H9 (cell line): ENCODE data around the gene C7orf57. TPM values are rescaled to one million over a fixed set of nuclear protein-coding genes. Genes with fewer than 3 reads are reported as not detected.

Experiments used
- DNase-seq: peaks from one replicate; pipeline ENCODE4 v3.0.0-alpha.2; 2017
- H2AFZ ChIP-seq: one replicate; pipeline ENCODE4 v1.6.1; 2013; ENCODE audit warnings: mild to moderate bottlenecking, low read length, control low read depth, moderate library complexity
- H2AK5ac ChIP-seq: 2 replicates; pipeline ENCODE4 v1.6.1; 2013; ENCODE audit warnings: low read length, control low read depth, mixed read lengths; ENCODE audit not compliant: insufficient read length
- H2BK120ac ChIP-seq: one replicate; pipeline ENCODE4 v1.6.1; 2013; ENCODE audit warnings: low read depth, mild to moderate bottlenecking, low read length, control low read depth, inconsistent platforms; ENCODE audit not compliant: poor library complexity, severe bottlenecking
- H2BK12ac ChIP-seq: 2 replicates; pipeline ENCODE4 v1.6.1; 2013; ENCODE audit warnings: low read length, control low read depth, mixed read lengths, low read depth; ENCODE audit not compliant: insufficient read length
- H2BK15ac ChIP-seq: 2 replicates; pipeline ENCODE4 v1.6.1; 2013; ENCODE audit warnings: low read depth, low read length, control low read depth
- H2BK20ac ChIP-seq: one replicate; pipeline ENCODE4 v1.6.1; 2013; ENCODE audit warnings: low read depth, mild to moderate bottlenecking, low read length, control low read depth, inconsistent platforms; ENCODE audit not compliant: poor library complexity, severe bottlenecking
- H2BK5ac ChIP-seq: 2 replicates; pipeline ENCODE4 v1.6.1; 2013; ENCODE audit warnings: low read length, control low read depth, mixed read lengths; ENCODE audit not compliant: insufficient read length
- H3K14ac ChIP-seq: 2 replicates; pipeline ENCODE4 v1.6.1; 2013; ENCODE audit warnings: low read length, control low read depth; ENCODE audit not compliant: insufficient read depth
- H3K18ac ChIP-seq: 2 replicates; pipeline ENCODE4 v1.6.1; 2013; ENCODE audit warnings: low read depth, mild to moderate bottlenecking, mixed read lengths, low read length, control low read depth; ENCODE audit not compliant: insufficient read length
- H3K23ac ChIP-seq: 2 replicates; pipeline ENCODE4 v1.6.1; 2013; ENCODE audit warnings: low read length, control low read depth, mixed read lengths, low read depth; ENCODE audit not compliant: insufficient read length
- H3K23me2 ChIP-seq: 2 replicates; pipeline ENCODE4 v1.6.1; 2013; ENCODE audit warnings: low read depth, mild to moderate bottlenecking, mixed read lengths, low read length, control low read depth; ENCODE audit not compliant: insufficient read length, poor library complexity, severe bottlenecking
- H3K27ac ChIP-seq: 2 replicates; pipeline ENCODE4 v1.5.1; 2013; ENCODE audit warnings: low read length, control low read depth, mixed read lengths, low read depth; ENCODE audit not compliant: insufficient read length
- H3K27me3 ChIP-seq: 2 replicates; pipeline ENCODE4 v1.6.1; 2013; ENCODE audit warnings: low read length, control low read depth, inconsistent platforms; ENCODE audit not compliant: insufficient read depth
- H3K4ac ChIP-seq: 2 replicates; pipeline ENCODE4 v1.6.1; 2013; ENCODE audit warnings: low read depth, mild to moderate bottlenecking, control low read depth, inconsistent platforms, low read length, moderate library complexity
- H3K4me1 ChIP-seq: 2 replicates; pipeline ENCODE4 v1.6.1; 2013; ENCODE audit warnings: low read length, control low read depth, inconsistent platforms; ENCODE audit not compliant: insufficient read depth
- H3K4me2 ChIP-seq: 2 replicates; pipeline ENCODE4 v1.6.1; 2013; ENCODE audit warnings: low read length, control low read depth, mixed read lengths; ENCODE audit not compliant: insufficient read length, insufficient read depth
- H3K56ac ChIP-seq: 2 replicates; pipeline ENCODE4 v1.6.1; 2013; ENCODE audit warnings: low read depth, mild to moderate bottlenecking, mixed read lengths, low read length, control low read depth; ENCODE audit not compliant: insufficient read length
- H3K79me1 ChIP-seq: 2 replicates; pipeline ENCODE4 v1.6.1; 2013; ENCODE audit warnings: low read depth, mild to moderate bottlenecking, moderate library complexity, low read length, control low read depth, inconsistent platforms; ENCODE audit not compliant: insufficient read depth, poor library complexity, severe bottlenecking
- H3K79me2 ChIP-seq: 2 replicates; pipeline ENCODE4 v1.6.1; 2013; ENCODE audit warnings: low read length, control low read depth, inconsistent platforms; ENCODE audit not compliant: insufficient read depth
- H3K9ac ChIP-seq: 2 replicates; pipeline ENCODE4 v1.6.1; 2013; ENCODE audit warnings: low read length, control low read depth, mixed read lengths; ENCODE audit not compliant: insufficient read length; ENCODE audit errors: extremely low read depth
- H3K9me3 ChIP-seq: one replicate; pipeline ENCODE4 v1.6.1; 2013; ENCODE audit warnings: low read depth, low read length, inconsistent platforms; ENCODE audit not compliant: control insufficient read depth
- H3T11ph ChIP-seq: one replicate; pipeline ENCODE4 v1.6.1; 2013; ENCODE audit warnings: mild to moderate bottlenecking, low read length, control low read depth, inconsistent platforms
- H4K20me1 ChIP-seq: one replicate; pipeline ENCODE4 v1.6.1; 2013; ENCODE audit not compliant: control insufficient read depth, insufficient read length, insufficient read depth
- H4K5ac ChIP-seq: 2 replicates; pipeline ENCODE4 v1.6.1; 2013; ENCODE audit warnings: low read depth, mild to moderate bottlenecking, mixed read lengths, low read length, control low read depth; ENCODE audit not compliant: insufficient read length
- H4K8ac ChIP-seq: replicated peaks from 2 replicates; pipeline ENCODE4 v1.6.1; 2013; ENCODE audit warnings: low read length, control low read depth, mixed read lengths, low read depth; ENCODE audit not compliant: insufficient read length
- H4K91ac ChIP-seq: 2 replicates; pipeline ENCODE4 v1.6.1; 2013; ENCODE audit warnings: low read depth, mild to moderate bottlenecking, moderate library complexity, mixed read lengths, low read length, control low read depth; ENCODE audit not compliant: insufficient read length
- H3K27ac Mint-ChIP-seq, 3 experiments: 2 replicates in 2 of 3; 3 replicates in 1 of 3; pipeline ENCODE4 v1.8.0; 2020 to 2021; ENCODE audit warnings: mixed read lengths in 3 of 3, mild to moderate bottlenecking in 1 of 3, moderate library complexity in 1 of 3
- H3K27me3 Mint-ChIP-seq: 2 replicates; pipeline ENCODE4 v1.8.0; 2021; ENCODE audit warnings: low read depth, mild to moderate bottlenecking, moderate library complexity, mixed read lengths
- H3K36me3 Mint-ChIP-seq, 3 experiments: 2 replicates in 2 of 3; 3 replicates in 1 of 3; pipeline ENCODE4 v1.8.0; 2020 to 2021; ENCODE audit warnings: low read depth in 3 of 3, mixed read lengths in 3 of 3; ENCODE audit not compliant: insufficient read depth in 1 of 3
- H3K4me1 Mint-ChIP-seq, 2 experiments: 2 replicates each; pipeline ENCODE4 v1.8.0; 2020; ENCODE audit warnings: mixed read lengths in 2 of 2
- H3K4me3 Mint-ChIP-seq, 2 experiments: 2 replicates in 1 of 2; 3 replicates in 1 of 2; pipeline ENCODE4 v1.8.0; 2020 to 2021; ENCODE audit warnings: mild to moderate bottlenecking in 2 of 2, mixed read lengths in 2 of 2, moderate library complexity in 1 of 2
- H3K9me3 Mint-ChIP-seq, 2 experiments: 2 replicates in 1 of 2; 3 replicates in 1 of 2; pipeline ENCODE4 v1.8.0; 2020; ENCODE audit warnings: mild to moderate bottlenecking in 2 of 2, mixed read lengths in 2 of 2, moderate library complexity in 1 of 2
- CTCF ChIP-seq: fragments of 200-600 bp; sonication (generic); conservative IDR thresholded peaks from 3 replicates; pipeline ENCODE4 v1.8.0; 2021; ENCODE audit warnings: antibody characterized with exemption, mild to moderate bottlenecking
- WGBS: extraction: QIAGEN DNeasy Blood & Tissue Kit; methylation state at CpG from one replicate; pipeline ENCODE4 v1.1.7; 2013; ENCODE audit warnings: missing lambda C conversion rate, low lambda C conversion rate, mixed read lengths; ENCODE audit not compliant: insufficient read length; ENCODE audit errors: extremely low coverage; 5-methylcytosine and 5-hydroxymethylcytosine counted together
- total RNA-seq: library from RNA; stranded (reverse); gene quantifications from 2 replicates; pipeline ENCODE4 v1.2.1, GENCODE V29; 2021

Gene C7orf57
- total RNA-seq, 1 experiment from 2014 or later = not detected

- H3K36me3 Mint-ChIP-seq = peaks cover 24 to 79% (median 76%) of the 10 kb centered on the region in 3 experiments; a peak in 6 of 7 replicates
- no peak overlapping the region for H3K4me3 Mint-ChIP-seq
- H3K14ac ChIP-seq = no peak overlapping the region
- no peaks in the 10 kb centered on the region for H3K23me2 ChIP-seq
- H3K9me3 ChIP-seq = no peaks in the 10 kb centered on the region
- H2BK20ac ChIP-seq = no peak overlapping the region
- no peaks in the 10 kb centered on the region for H4K20me1 ChIP-seq
- peaks cover 5 to 12% of the 10 kb centered on the region in 2 experiments for H3K4me1 Mint-ChIP-seq
- H3K4ac ChIP-seq = no peak overlapping the region
- H4K91ac ChIP-seq = no peak overlapping the region
- no peak overlapping the region for H3K56ac ChIP-seq
- H3K27me3 ChIP-seq = no peaks in the 10 kb centered on the region
- H2BK15ac ChIP-seq = no peak overlapping the region
- H2BK12ac ChIP-seq = no peak overlapping the region
- no peak for DNase-seq
- no peak overlapping the region for H3T11ph ChIP-seq
- no peak overlapping the region for H4K5ac ChIP-seq
- H2AK5ac ChIP-seq = no peak overlapping the region
- TF ChIP-seq CTCF = no peak
- no peak overlapping the region for H2BK120ac ChIP-seq
- H2AFZ ChIP-seq = no peak overlapping the region
- H2BK5ac ChIP-seq = no peak overlapping the region
- no peak overlapping the region for H3K4me2 ChIP-seq
- H3K27ac ChIP-seq = no peak overlapping the region
- H3K79me1 ChIP-seq = no peaks in the 10 kb centered on the region
- WGBS = no CpG with 5 or more reads among the region's 2 CpGs
- no peak overlapping the region for H3K9ac ChIP-seq
- no peak overlapping the region; a peak in 1 of 7 replicates for H3K27ac Mint-ChIP-seq
- H3K27me3 Mint-ChIP-seq = no peaks in the 10 kb centered on the region; the same call in none of the 2 replicates
- H3K4me1 ChIP-seq = no peaks in the 10 kb centered on the region
- H4K8ac ChIP-seq = no peak overlapping the region
- no peak overlapping the region for H3K18ac ChIP-seq
- no peak overlapping the region for H3K23ac ChIP-seq
- H3K9me3 Mint-ChIP-seq = no peaks in the 10 kb centered on the region
- H3K79me2 ChIP-seq = 0 out of 2 replicates have a peak, but pooled peaks cover 1% of the 10 kb centered on the region
Measured at GRCh38 chr7:48096273-48096672, 60.9 kb downstream of the C7orf57 start.
